PFSK-1 (cell line): ENCODE results near the gene PHC2.

Experiments
- FOXP2 ChIP-seq: optimal IDR thresholded peaks from 2 replicates; pipeline ENCODE3; 2011; ENCODE audit warnings: borderline replicate concordance, control low read depth, inconsistent platforms; ENCODE audit not compliant: insufficient read depth; ENCODE audit errors: extremely low read length, extremely low read depth
- POLR2AphosphoS5 ChIP-seq: IDR thresholded peaks from 2 replicates; pipeline ENCODE4 v1.6.1; 2012; ENCODE audit warnings: low read depth, mild to moderate bottlenecking, control low read depth, low read length, moderate library complexity
- REST ChIP-seq, 2 experiments: IDR thresholded peaks; 2 replicates each; pipeline versions ENCODE4 v1.6.1 to v1.8.0; 2011 to 2012; ENCODE audit warnings: low read depth in 2 of 2, low read length in 2 of 2, control low read depth in 1 of 2, inconsistent platforms in 1 of 2, mild to moderate bottlenecking in 1 of 2, moderate library complexity in 1 of 2; ENCODE audit not compliant: insufficient read depth in 1 of 2
- SIN3A ChIP-seq: IDR thresholded peaks from 2 replicates; pipeline ENCODE4 v1.6.1; 2012; ENCODE audit warnings: mild to moderate bottlenecking, low read length, moderate library complexity, borderline replicate concordance; ENCODE audit not compliant: insufficient read depth
- TAF1 ChIP-seq: IDR thresholded peaks from 2 replicates; pipeline ENCODE4 v1.6.1; 2012; ENCODE audit warnings: low read length, control low read depth, borderline replicate concordance; ENCODE audit not compliant: insufficient read depth

The PHC2 gene

GRCh38 chr1:33455539-33456501, 24.9 kb upstream of the PHC2 start:
- no peak for TF ChIP-seq FOXP2
- TF ChIP-seq TAF1, result no peak
- no peak for TF ChIP-seq REST (IDR thresholded peaks at IDR 0.05; ENCODE audit: insufficient read depth in 1 of 2, low read depth in 2 of 2, low read length in 2 of 2)
- no peak for TF ChIP-seq POLR2AphosphoS5
- no peak for TF ChIP-seq SIN3A

- TF ChIP-seq FOXP2 (no peak), POLR2AphosphoS5 (no peak), SIN3A (no peak), REST (IDR thresholded peaks at IDR 0.05; ENCODE audit: insufficient read depth in 1 of 2, low read depth in 2 of 2, low read length in 2 of 2) (no peak), TAF1 (no peak)
Observed at GRCh38 chr1:33454646-33455282, 23.9 kb upstream of the PHC2 start.

GRCh38 chr1:33446590-33446989, 15.7 kb upstream of the PHC2 start:
- TF ChIP-seq SIN3A (no peak), TAF1 (no peak), REST (IDR thresholded peaks at IDR 0.05; ENCODE audit: insufficient read depth in 1 of 2, low read depth in 2 of 2, low read length in 2 of 2) (no peak), FOXP2 (no peak)

- TF ChIP-seq REST (IDR thresholded peaks at IDR 0.05; ENCODE audit: insufficient read depth in 1 of 2, low read depth in 2 of 2, low read length in 2 of 2) (no peak), FOXP2 (no peak), SIN3A (no peak), POLR2AphosphoS5 (no peak), TAF1 (no peak)
Observed at GRCh38 chr1:33445108-33445507, 14.2 kb upstream of the PHC2 start.
